ENCODE results near the gene TTLL5.

The TTLL5 gene

DNA sequence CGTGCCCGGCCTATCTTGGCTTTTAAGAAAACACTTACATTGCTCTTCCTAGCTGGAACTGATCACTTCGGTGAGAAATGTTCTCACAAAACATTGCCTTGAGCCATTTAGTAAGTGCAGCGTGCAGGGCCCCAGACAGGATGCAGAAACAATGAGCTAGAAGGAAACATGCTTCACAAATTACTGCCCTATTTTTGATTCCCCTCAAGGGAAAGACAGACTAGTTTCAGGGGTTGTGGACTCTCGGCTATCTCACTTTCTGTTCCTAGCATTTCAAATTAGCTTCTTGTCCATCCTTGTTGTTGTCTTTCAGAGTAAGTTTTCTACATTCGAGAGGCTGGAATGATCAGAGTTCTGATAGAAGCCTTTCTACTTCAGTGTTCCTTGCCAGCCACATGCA lies 299.2 kb downstream of the TTLL5 start:
- ATAC-seq = no peak
- no peak for TF ChIP-seq PPARA (CRISPR knock-in tag; IDR thresholded peaks at IDR 0.05; ENCODE audit: borderline replicate concordance)
- TF ChIP-seq ESRRG (CRISPR knock-in tag; IDR thresholded peaks at IDR 0.05) = no peak
- TF ChIP-seq, protein P1, sequence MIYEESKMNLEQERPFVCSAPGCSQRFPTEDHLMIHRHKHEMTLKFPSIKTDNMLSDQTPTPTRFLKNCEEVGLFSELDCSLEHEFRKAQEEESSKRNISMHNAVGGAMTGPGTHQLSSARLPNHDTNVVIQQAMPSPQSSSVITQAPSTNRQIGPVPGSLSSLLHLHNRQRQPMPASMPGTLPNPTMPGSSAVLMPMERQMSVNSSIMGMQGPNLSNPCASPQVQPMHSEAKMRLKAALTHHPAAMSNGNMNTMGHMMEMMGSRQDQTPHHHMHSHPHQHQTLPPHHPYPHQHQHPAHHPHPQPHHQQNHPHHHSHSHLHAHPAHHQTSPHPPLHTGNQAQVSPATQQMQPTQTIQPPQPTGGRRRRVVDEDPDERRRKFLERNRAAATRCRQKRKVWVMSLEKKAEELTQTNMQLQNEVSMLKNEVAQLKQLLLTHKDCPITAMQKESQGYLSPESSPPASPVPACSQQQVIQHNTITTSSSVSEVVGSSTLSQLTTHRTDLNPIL (CRISPR knock-in tag; IDR thresholded peaks at IDR 0.05; ENCODE audit: low read depth) = no peak
- no peak for TF ChIP-seq BACH2 (CRISPR knock-in tag; IDR thresholded peaks at IDR 0.05; ENCODE audit: borderline replicate concordance)
- no peak for TF ChIP-seq RARB (CRISPR knock-in tag; IDR thresholded peaks at IDR 0.05)
- no peak for TF ChIP-seq SNAI2 (CRISPR knock-in tag; IDR thresholded peaks at IDR 0.05)
- no peak for TF ChIP-seq TOX (CRISPR knock-in tag; IDR thresholded peaks at IDR 0.05; ENCODE audit: borderline replicate concordance)
- TF ChIP-seq ZNF8 (CRISPR knock-in tag; IDR thresholded peaks at IDR 0.05) = no peak
- TF ChIP-seq, protein P2, sequence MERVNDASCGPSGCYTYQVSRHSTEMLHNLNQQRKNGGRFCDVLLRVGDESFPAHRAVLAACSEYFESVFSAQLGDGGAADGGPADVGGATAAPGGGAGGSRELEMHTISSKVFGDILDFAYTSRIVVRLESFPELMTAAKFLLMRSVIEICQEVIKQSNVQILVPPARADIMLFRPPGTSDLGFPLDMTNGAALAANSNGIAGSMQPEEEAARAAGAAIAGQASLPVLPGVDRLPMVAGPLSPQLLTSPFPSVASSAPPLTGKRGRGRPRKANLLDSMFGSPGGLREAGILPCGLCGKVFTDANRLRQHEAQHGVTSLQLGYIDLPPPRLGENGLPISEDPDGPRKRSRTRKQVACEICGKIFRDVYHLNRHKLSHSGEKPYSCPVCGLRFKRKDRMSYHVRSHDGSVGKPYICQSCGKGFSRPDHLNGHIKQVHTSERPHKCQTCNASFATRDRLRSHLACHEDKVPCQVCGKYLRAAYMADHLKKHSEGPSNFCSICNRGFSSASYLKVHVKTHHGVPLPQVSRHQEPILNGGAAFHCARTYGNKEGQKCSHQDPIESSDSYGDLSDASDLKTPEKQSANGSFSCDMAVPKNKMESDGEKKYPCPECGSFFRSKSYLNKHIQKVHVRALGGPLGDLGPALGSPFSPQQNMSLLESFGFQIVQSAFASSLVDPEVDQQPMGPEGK (CRISPR knock-in tag; IDR thresholded peaks at IDR 0.05; ENCODE audit: borderline replicate concordance) = no peak
- TF ChIP-seq ZFP3 (CRISPR knock-in tag; IDR thresholded peaks at IDR 0.05) = no peak
- TF ChIP-seq ISL1 (CRISPR knock-in tag; IDR thresholded peaks at IDR 0.05) = no peak
- TF ChIP-seq ZFP30 (CRISPR knock-in tag; IDR thresholded peaks at IDR 0.05) = no peak
- TF ChIP-seq, protein P3, sequence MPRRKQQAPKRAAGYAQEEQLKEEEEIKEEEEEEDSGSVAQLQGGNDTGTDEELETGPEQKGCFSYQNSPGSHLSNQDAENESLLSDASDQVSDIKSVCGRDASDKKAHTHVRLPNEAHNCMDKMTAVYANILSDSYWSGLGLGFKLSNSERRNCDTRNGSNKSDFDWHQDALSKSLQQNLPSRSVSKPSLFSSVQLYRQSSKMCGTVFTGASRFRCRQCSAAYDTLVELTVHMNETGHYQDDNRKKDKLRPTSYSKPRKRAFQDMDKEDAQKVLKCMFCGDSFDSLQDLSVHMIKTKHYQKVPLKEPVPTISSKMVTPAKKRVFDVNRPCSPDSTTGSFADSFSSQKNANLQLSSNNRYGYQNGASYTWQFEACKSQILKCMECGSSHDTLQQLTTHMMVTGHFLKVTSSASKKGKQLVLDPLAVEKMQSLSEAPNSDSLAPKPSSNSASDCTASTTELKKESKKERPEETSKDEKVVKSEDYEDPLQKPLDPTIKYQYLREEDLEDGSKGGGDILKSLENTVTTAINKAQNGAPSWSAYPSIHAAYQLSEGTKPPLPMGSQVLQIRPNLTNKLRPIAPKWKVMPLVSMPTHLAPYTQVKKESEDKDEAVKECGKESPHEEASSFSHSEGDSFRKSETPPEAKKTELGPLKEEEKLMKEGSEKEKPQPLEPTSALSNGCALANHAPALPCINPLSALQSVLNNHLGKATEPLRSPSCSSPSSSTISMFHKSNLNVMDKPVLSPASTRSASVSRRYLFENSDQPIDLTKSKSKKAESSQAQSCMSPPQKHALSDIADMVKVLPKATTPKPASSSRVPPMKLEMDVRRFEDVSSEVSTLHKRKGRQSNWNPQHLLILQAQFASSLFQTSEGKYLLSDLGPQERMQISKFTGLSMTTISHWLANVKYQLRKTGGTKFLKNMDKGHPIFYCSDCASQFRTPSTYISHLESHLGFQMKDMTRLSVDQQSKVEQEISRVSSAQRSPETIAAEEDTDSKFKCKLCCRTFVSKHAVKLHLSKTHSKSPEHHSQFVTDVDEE (CRISPR knock-in tag; IDR thresholded peaks at IDR 0.05) = no peak
- TF ChIP-seq, protein P4, sequence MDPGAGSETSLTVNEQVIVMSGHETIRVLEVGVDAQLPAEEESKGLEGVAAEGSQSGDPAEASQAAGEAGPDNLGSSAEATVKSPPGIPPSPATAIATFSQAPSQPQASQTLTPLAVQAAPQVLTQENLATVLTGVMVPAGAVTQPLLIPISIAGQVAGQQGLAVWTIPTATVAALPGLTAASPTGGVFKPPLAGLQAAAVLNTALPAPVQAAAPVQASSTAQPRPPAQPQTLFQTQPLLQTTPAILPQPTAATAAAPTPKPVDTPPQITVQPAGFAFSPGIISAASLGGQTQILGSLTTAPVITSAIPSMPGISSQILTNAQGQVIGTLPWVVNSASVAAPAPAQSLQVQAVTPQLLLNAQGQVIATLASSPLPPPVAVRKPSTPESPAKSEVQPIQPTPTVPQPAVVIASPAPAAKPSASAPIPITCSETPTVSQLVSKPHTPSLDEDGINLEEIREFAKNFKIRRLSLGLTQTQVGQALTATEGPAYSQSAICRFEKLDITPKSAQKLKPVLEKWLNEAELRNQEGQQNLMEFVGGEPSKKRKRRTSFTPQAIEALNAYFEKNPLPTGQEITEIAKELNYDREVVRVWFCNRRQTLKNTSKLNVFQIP (CRISPR knock-in tag; IDR thresholded peaks at IDR 0.05; ENCODE audit: borderline replicate concordance, low read depth) = no peak
- TF ChIP-seq, protein P5, sequence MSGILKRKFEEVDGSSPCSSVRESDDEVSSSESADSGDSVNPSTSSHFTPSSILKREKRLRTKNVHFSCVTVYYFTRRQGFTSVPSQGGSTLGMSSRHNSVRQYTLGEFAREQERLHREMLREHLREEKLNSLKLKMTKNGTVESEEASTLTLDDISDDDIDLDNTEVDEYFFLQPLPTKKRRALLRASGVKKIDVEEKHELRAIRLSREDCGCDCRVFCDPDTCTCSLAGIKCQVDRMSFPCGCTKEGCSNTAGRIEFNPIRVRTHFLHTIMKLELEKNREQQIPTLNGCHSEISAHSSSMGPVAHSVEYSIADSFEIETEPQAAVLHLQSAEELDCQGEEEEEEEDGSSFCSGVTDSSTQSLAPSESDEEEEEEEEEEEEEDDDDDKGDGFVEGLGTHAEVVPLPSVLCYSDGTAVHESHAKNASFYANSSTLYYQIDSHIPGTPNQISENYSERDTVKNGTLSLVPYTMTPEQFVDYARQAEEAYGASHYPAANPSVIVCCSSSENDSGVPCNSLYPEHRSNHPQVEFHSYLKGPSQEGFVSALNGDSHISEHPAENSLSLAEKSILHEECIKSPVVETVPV (CRISPR knock-in tag; IDR thresholded peaks at IDR 0.05) = no peak
- no peak for TF ChIP-seq CSDC2 (CRISPR knock-in tag; IDR thresholded peaks at IDR 0.05)
- no peak for TF ChIP-seq OSR1 (CRISPR knock-in tag; IDR thresholded peaks at IDR 0.05)
- TF ChIP-seq ZNF565 (CRISPR knock-in tag; conservative IDR thresholded peaks at IDR 0.05; ENCODE audit: low read depth) = no peak
- no peak for TF ChIP-seq TCF4 (CRISPR knock-in tag; IDR thresholded peaks at IDR 0.05; ENCODE audit: borderline replicate concordance)
- TF ChIP-seq ARNTL (CRISPR knock-in tag; IDR thresholded peaks at IDR 0.05; ENCODE audit: borderline replicate concordance, low read depth) = no peak

DNA sequence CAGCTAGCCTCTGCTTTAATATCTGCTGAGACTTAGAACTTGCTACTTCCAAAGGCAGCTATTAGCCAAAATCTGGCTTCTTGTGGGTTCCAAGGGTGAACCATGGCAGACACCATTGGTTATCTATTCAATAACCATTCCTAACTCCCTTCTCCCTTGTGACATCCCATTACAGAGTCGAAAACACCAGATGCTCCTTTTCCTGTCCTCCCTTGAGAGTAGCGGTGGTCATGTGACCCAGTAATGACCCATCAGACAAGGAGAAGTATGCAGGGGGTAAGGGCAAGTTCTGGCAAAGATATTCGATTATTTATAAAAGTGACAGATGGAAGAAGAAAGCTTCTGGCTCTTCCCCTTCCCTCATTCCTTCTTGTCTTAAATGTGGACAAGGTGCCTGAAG lies 300.6 kb downstream of the TTLL5 start:
- TF ChIP-seq TOX (CRISPR knock-in tag; IDR thresholded peaks at IDR 0.05; ENCODE audit: borderline replicate concordance) = no peak
- TF ChIP-seq, protein P4 (CRISPR knock-in tag; IDR thresholded peaks at IDR 0.05; ENCODE audit: borderline replicate concordance, low read depth) = no peak
- TF ChIP-seq, protein P3 (CRISPR knock-in tag; IDR thresholded peaks at IDR 0.05) = no peak
- no peak for TF ChIP-seq ZNF8 (CRISPR knock-in tag; IDR thresholded peaks at IDR 0.05)
- TF ChIP-seq ISL1 (CRISPR knock-in tag; IDR thresholded peaks at IDR 0.05) = no peak
- TF ChIP-seq SNAI2 (CRISPR knock-in tag; IDR thresholded peaks at IDR 0.05) = no peak
- no peak for TF ChIP-seq ESRRG (CRISPR knock-in tag; IDR thresholded peaks at IDR 0.05)
- TF ChIP-seq, protein P2 (CRISPR knock-in tag; IDR thresholded peaks at IDR 0.05; ENCODE audit: borderline replicate concordance) = no peak
- TF ChIP-seq, protein P1 (CRISPR knock-in tag; IDR thresholded peaks at IDR 0.05; ENCODE audit: low read depth) = no peak
- no peak for ATAC-seq

Measured in SK-N-SH treated with all-trans-retinoic acid at 6 μM for 48 hours (cell line).